ENCODE measurements around the gene ALG12.

ALG12 gene

GRCh38 chr22:49886346-49887063, 31.7 kb downstream of the ALG12 start:
- no peak for DNase-seq

GRCh38 chr22:49885881-49886280, 32.4 kb downstream of the ALG12 start:
- DNase-seq, result no peak

- DNase-seq, result no peak
Observed at GRCh38 chr22:49885281-49885680, 33.0 kb downstream of the ALG12 start.

- no peak for DNase-seq
Observed at GRCh38 chr22:49884503-49885260, 33.6 kb downstream of the ALG12 start.

GRCh38 chr22:49884075-49884474, 34.2 kb downstream of the ALG12 start:
- no peak for DNase-seq

GRCh38 chr22:49883294-49883640, 35.0 kb downstream of the ALG12 start:
- no peak for DNase-seq

GRCh38 chr22:49882519-49883293, 35.5 kb downstream of the ALG12 start:
- no peak for DNase-seq

- no peak for DNase-seq
Observed at GRCh38 chr22:49881856-49882255, 36.4 kb downstream of the ALG12 start.

- DNase-seq, result no peak
Observed at GRCh38 chr22:49880281-49880680, 38.0 kb downstream of the ALG12 start.

- no peak for DNase-seq
Observed at GRCh38 chr22:49879871-49880270, 38.4 kb downstream of the ALG12 start.

GRCh38 chr22:49878206-49878605, 40.0 kb downstream of the ALG12 start:
- DNase-seq, result no peak

- DNase-seq, result no peak
Observed at GRCh38 chr22:49877642-49878041, 40.6 kb downstream of the ALG12 start.

GRCh38 chr22:49873228-49873940, 44.9 kb downstream of the ALG12 start:
- DNase-seq, result no peak

- no peak for DNase-seq
Observed at GRCh38 chr22:49872347-49872746, 45.9 kb downstream of the ALG12 start.

- DNase-seq, result no peak
Observed at GRCh38 chr22:49871482-49871881, 46.8 kb downstream of the ALG12 start.

- no peak for DNase-seq
Observed at GRCh38 chr22:49869845-49870712, 48.2 kb downstream of the ALG12 start.

- no peak for DNase-seq
Observed at GRCh38 chr22:49869086-49869830, 49.0 kb downstream of the ALG12 start.

GRCh38 chr22:49867303-49868265, 50.7 kb downstream of the ALG12 start:
- no peak for DNase-seq

GRCh38 chr22:49866646-49867045, 51.6 kb downstream of the ALG12 start:
- no peak for DNase-seq

- DNase-seq, result no peak
Observed at GRCh38 chr22:49866134-49866533, 52.1 kb downstream of the ALG12 start.
